Large intestine (tissue), 12 donors: ENCODE results near the gene WNT8B. TPM values are rescaled to one million over a fixed set of nuclear protein-coding genes. Genes with fewer than 3 reads are reported as not detected.

Source experiments
- DNase-seq, 2 donors: peaks; one replicate each; pipeline versions ENCODE4 v3.0.0 to v3.0.0-alpha.2; 2013
- H3K27ac ChIP-seq: one replicate; pipeline ENCODE4 v1.5.1; 2013; ENCODE audit warnings: low read length
- H3K27me3 ChIP-seq: 2 replicates; pipeline ENCODE4 v1.6.1; 2013; ENCODE audit warnings: low read length; ENCODE audit not compliant: control insufficient read depth, insufficient read depth
- H3K36me3 ChIP-seq: 2 replicates; pipeline ENCODE4 v1.6.1; 2013; ENCODE audit warnings: low read length; ENCODE audit not compliant: control insufficient read depth, insufficient read depth
- H3K4me1 ChIP-seq: one replicate; pipeline ENCODE4 v1.6.1; 2013; ENCODE audit warnings: low read length; ENCODE audit not compliant: control insufficient read depth, insufficient read depth
- H3K4me3 ChIP-seq: one replicate; pipeline ENCODE4 v1.5.1; 2013; ENCODE audit warnings: low read length
- H3K9me3 ChIP-seq: one replicate; pipeline ENCODE4 v1.6.1; 2013; ENCODE audit warnings: mild to moderate bottlenecking, low read depth, low read length, moderate library complexity; ENCODE audit not compliant: control insufficient read depth
- WGBS: methylation state at CpG from one replicate; pipeline ENCODE4 v1.1.5; 2013; ENCODE audit warnings: low lambda C conversion rate; ENCODE audit not compliant: insufficient coverage; 5-methylcytosine and 5-hydroxymethylcytosine counted together
- long read RNA-seq, 11 donors: transcript quantifications; one replicate each; lab custom pipeline, GENCODE V29; 2026
- polyA plus RNA-seq: library from polyadenylated mRNA; unstranded; fragments of 120-200 nt; gene quantifications from one replicate; pipeline ENCODE4 v1.2.1, GENCODE V29; 2013

WNT8B gene
- polyA plus RNA-seq: 0.09 TPM
- long read RNA-seq, donor 1: 0 reads
- long read RNA-seq, donor 2: 0 reads
- long read RNA-seq, donor 3: 0 reads
- long read RNA-seq, donor 4: 0 reads
- long read RNA-seq, donor 5: 0 reads
- long read RNA-seq, donor 6: 0 reads
- long read RNA-seq, donor 7: 0 reads
- long read RNA-seq, donor 8: 0 reads
- long read RNA-seq, donor 9, partial matches to known transcripts: 365 of 623 reads
- long read RNA-seq, donor 9, other reads (novel, unspliced or antisense): 258 of 623 reads
- long read RNA-seq, donor 10, partial matches to known transcripts: 150 of 488 reads
- long read RNA-seq, donor 10, other reads (novel, unspliced or antisense): 338 of 488 reads
- long read RNA-seq, donor 11: 0 reads

GRCh38 chr10:100462709-100463108 is at the start of gene WNT8B:
WNT8B (plus strand) TSS chr10:100463009; CDS start chr10:100463169, 160 bp downstream.
- Histone ChIP-seq H3K27ac (no peak within 1 kb of the TSS), H3K9me3 (no peaks in the 10 kb centered on the region), H3K4me1 (no peaks in the 10 kb centered on the region), H3K27me3 (peaks cover 17% of the 10 kb centered on the region), H3K4me3 (no peak within 1 kb of the TSS), H3K36me3 (no peaks in the 10 kb centered on the region)
- 17% methylated on average over 1 of the region's 4 CpGs for WGBS
- no peak for DNase-seq

GRCh38 chr10:100413173-100413572 is 49.6 kb upstream of the WNT8B start:
- Histone ChIP-seq H3K4me1 (no peaks in the 10 kb centered on the region), H3K9me3 (no peaks in the 10 kb centered on the region), H3K27ac (no peak overlapping the region), H3K27me3 (no peaks in the 10 kb centered on the region), H3K36me3 (no peaks in the 10 kb centered on the region), H3K4me3 (no peak overlapping the region)
- DNase-seq: no peak
- WGBS: 93% methylated on average over 2 of the region's 3 CpGs

GRCh38 chr10:100419911-100420449 is 42.8 kb upstream of the WNT8B start:
- H3K36me3 ChIP-seq: no peaks in the 10 kb centered on the region
- H3K4me1 ChIP-seq: peaks cover 6% of the 10 kb centered on the region
- no peaks in the 10 kb centered on the region for H3K27me3 ChIP-seq
- 85% methylated on average over 2 of the region's 4 CpGs for WGBS
- H3K27ac ChIP-seq: no peak overlapping the region
- no peak for DNase-seq
- no peaks in the 10 kb centered on the region for H3K9me3 ChIP-seq
- no peak overlapping the region for H3K4me3 ChIP-seq

- Histone ChIP-seq H3K4me3 (no peak overlapping the region), H3K27me3 (no peaks in the 10 kb centered on the region), H3K36me3 (no peaks in the 10 kb centered on the region), H3K9me3 (no peaks in the 10 kb centered on the region), H3K4me1 (peaks cover 8% of the 10 kb centered on the region), H3K27ac (no peak overlapping the region)
- no peak for DNase-seq
- 100% methylated on average over 1 of the region's 2 CpGs for WGBS
Measured at GRCh38 chr10:100427374-100427773, 35.4 kb upstream of the WNT8B start.

GRCh38 chr10:100433253-100434240 is 29.3 kb upstream of the WNT8B start:
- 14% methylated on average over 2 of the region's 13 CpGs for WGBS
- H3K4me3 ChIP-seq: no peak overlapping the region
- no peak overlapping the region for H3K27ac ChIP-seq
- H3K9me3 ChIP-seq: no peaks in the 10 kb centered on the region
- DNase-seq: peak; percentile 79 to 92
- H3K27me3 ChIP-seq: no peaks in the 10 kb centered on the region
- no peaks in the 10 kb centered on the region for H3K36me3 ChIP-seq
- no peaks in the 10 kb centered on the region for H3K4me1 ChIP-seq

- Histone ChIP-seq H3K4me1 (no peaks in the 10 kb centered on the region), H3K4me3 (no peak overlapping the region), H3K36me3 (no peaks in the 10 kb centered on the region), H3K27ac (no peak overlapping the region), H3K9me3 (no peaks in the 10 kb centered on the region), H3K27me3 (no peaks in the 10 kb centered on the region)
- WGBS: 57% methylated on average over 1 of the region's 3 CpGs
- DNase-seq: no peak
Measured at GRCh38 chr10:100436255-100436654, 26.6 kb upstream of the WNT8B start.

- H3K9me3 ChIP-seq: no peaks in the 10 kb centered on the region
- no peak overlapping the region for H3K4me3 ChIP-seq
- no peak overlapping the region for H3K27ac ChIP-seq
- H3K27me3 ChIP-seq: no peaks in the 10 kb centered on the region
- H3K4me1 ChIP-seq: no peaks in the 10 kb centered on the region
- WGBS: no CpG with 5 or more reads among the region's 6 CpGs
- no peak for DNase-seq
- no peaks in the 10 kb centered on the region for H3K36me3 ChIP-seq
Measured at GRCh38 chr10:100438674-100439315, 24.0 kb upstream of the WNT8B start.

GRCh38 chr10:100442548-100442947 is 20.3 kb upstream of the WNT8B start:
- no peak for DNase-seq
- H3K9me3 ChIP-seq: no peaks in the 10 kb centered on the region
- H3K27me3 ChIP-seq: peaks cover 4% of the 10 kb centered on the region
- WGBS: 40% methylated on average over 1 of the region's 3 CpGs
- H3K27ac ChIP-seq: no peak overlapping the region
- no peaks in the 10 kb centered on the region for H3K36me3 ChIP-seq
- no peaks in the 10 kb centered on the region for H3K4me1 ChIP-seq
- no peak overlapping the region for H3K4me3 ChIP-seq

GRCh38 chr10:100446130-100446761 is 16.6 kb upstream of the WNT8B start:
- Histone ChIP-seq H3K27ac (no peak overlapping the region), H3K27me3 (peaks cover 6% of the 10 kb centered on the region), H3K36me3 (no peaks in the 10 kb centered on the region), H3K4me3 (no peak overlapping the region), H3K9me3 (no peaks in the 10 kb centered on the region), H3K4me1 (no peaks in the 10 kb centered on the region)
- no CpG with 5 or more reads among the region's 4 CpGs for WGBS
- DNase-seq: no peak
